Measurements from ENCODE around the gene SLC12A2.

SLC12A2 gene

GRCh38 chr5:128174951-128175350, 91.4 kb downstream of the SLC12A2 start:
- DNase-seq = no peak

GRCh38 chr5:128192368-128192767, 108.8 kb downstream of the SLC12A2 start:
- no peak for DNase-seq

GRCh38 chr5:128193665-128194390, 110.3 kb downstream of the SLC12A2 start:
- DNase-seq = no peak

GRCh38 chr5:128195316-128195715, 111.8 kb downstream of the SLC12A2 start:
- DNase-seq = no peak

GRCh38 chr5:128196080-128196479, 112.5 kb downstream of the SLC12A2 start:
- DNase-seq = no peak

GRCh38 chr5:128196791-128197190, 113.2 kb downstream of the SLC12A2 start:
- DNase-seq = no peak

GRCh38 chr5:128197896-128198522, 114.4 kb downstream of the SLC12A2 start:
- peak; percentile 45 for DNase-seq

- no peak for DNase-seq
Observed at GRCh38 chr5:128199104-128199503, 115.5 kb downstream of the SLC12A2 start.

- no peak for DNase-seq
Observed at GRCh38 chr5:128199611-128200010, 116.0 kb downstream of the SLC12A2 start.

- DNase-seq = peak; percentile 76
Observed at GRCh38 chr5:128201065-128201926, 117.7 kb downstream of the SLC12A2 start.

- no peak for DNase-seq
Observed at GRCh38 chr5:128202320-128202719, 118.8 kb downstream of the SLC12A2 start.

GRCh38 chr5:128208436-128208835, 124.9 kb downstream of the SLC12A2 start:
- DNase-seq = no peak

GRCh38 chr5:128212191-128212806, 128.7 kb downstream of the SLC12A2 start:
- no peak for DNase-seq

- DNase-seq = peak; percentile 73
Observed at GRCh38 chr5:128213340-128213739, 129.8 kb downstream of the SLC12A2 start.

GRCh38 chr5:128213833-128214232, 130.3 kb downstream of the SLC12A2 start:
- DNase-seq = no peak

- DNase-seq = no peak
Observed at GRCh38 chr5:128216285-128216684, 132.7 kb downstream of the SLC12A2 start.

GRCh38 chr5:128216860-128217531, 133.4 kb downstream of the SLC12A2 start:
- no peak for DNase-seq

- no peak for DNase-seq
Observed at GRCh38 chr5:128220841-128221240, 137.3 kb downstream of the SLC12A2 start.

GRCh38 chr5:128224336-128224735, 140.8 kb downstream of the SLC12A2 start:
- DNase-seq = no peak

- no peak for DNase-seq
Observed at GRCh38 chr5:128225245-128226030, 141.9 kb downstream of the SLC12A2 start.

GRCh38 chr5:128228008-128228407, 144.4 kb downstream of the SLC12A2 start:
- DNase-seq = no peak

- DNase-seq = no peak
Observed at GRCh38 chr5:128228521-128228920, 145.0 kb downstream of the SLC12A2 start.

Measured in hematopoietic multipotent progenitor cell treated with erythropoietin and hydrocortisone succinate and interleukin-3 and kit ligand, for 6 days (in vitro differentiated cells).